Cardiac fibroblast (primary cell): ENCODE data around the gene KSR1.
A peak's percentile ranks its signal among the peaks of the same experiment; 100 is the strongest.

Experiments used
- DNase-seq, 2 donors: peaks; one replicate each; pipeline versions ENCODE4 v3.0.0 to v3.0.0-alpha.2; 2010; ENCODE audit warnings: low read depth in 2 of 2
- H3K4me3 ChIP-seq, 2 donors: replicated peaks in 1 of 2; 1 replicate in 1 of 2; 2 replicates in 1 of 2; pipeline ENCODE4 v1.5.1; 2011; ENCODE audit warnings: low read depth in 2 of 2, low read length in 2 of 2, mild to moderate bottlenecking in 2 of 2, moderate library complexity in 1 of 2
- CTCF ChIP-seq: IDR thresholded peaks from one replicate; pipeline ENCODE4 v1.5.1; 2011; ENCODE audit warnings: low read depth, mild to moderate bottlenecking, low read length, inconsistent platforms

KSR1 gene

GRCh38 chr17:27544350-27545131 is 88.3 kb downstream of the KSR1 start:
- TF ChIP-seq CTCF, result no peak
- peak in 1 of 2 donors; percentile 15 for DNase-seq
- no peak overlapping the region for H3K4me3 ChIP-seq

DNA sequence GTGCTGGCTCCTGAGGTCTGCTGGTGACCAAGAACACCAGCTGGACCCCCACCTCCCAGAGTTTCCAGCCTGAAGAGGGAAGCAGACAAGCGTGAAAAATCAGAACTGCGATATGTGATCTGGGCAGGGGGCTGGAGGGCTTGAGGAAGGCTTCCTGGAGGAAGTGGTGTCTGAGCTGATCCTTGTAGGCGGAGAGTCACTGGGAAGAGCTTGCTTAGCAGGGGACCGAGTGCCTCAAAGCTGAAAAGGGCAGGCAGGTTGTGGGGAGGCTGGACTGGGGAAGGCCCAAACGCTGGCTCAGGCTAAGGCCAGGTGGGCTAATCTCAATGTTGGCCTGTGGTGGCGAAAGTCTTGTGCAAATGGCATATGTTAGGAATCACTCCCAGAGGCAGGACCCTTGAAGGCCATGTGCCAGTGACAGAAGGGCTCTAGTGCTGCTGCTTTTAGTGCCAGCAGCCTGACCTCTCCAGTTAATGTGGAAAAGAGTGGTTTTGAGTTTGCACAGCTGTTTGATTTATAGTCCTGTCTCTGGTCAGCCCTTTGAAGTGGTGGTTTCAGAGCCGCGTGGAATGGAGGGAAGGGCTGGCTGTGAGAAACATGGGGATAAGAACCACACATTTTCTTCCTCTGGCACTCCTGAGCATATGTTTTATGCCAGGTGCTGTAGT is 89.4 kb downstream of the KSR1 start:
- no peak for TF ChIP-seq CTCF
- DNase-seq, result no peak

GRCh38 chr17:27546624-27547300 is 90.5 kb downstream of the KSR1 start:
- no peak overlapping the region for H3K4me3 ChIP-seq
- peak in 1 of 2 donors; percentile 43 for DNase-seq
- no peak for TF ChIP-seq CTCF

More for the DNA sequence above, 89.4 kb downstream of the KSR1 start:
- H3K4me3 ChIP-seq, result no peak overlapping the region

DNA sequence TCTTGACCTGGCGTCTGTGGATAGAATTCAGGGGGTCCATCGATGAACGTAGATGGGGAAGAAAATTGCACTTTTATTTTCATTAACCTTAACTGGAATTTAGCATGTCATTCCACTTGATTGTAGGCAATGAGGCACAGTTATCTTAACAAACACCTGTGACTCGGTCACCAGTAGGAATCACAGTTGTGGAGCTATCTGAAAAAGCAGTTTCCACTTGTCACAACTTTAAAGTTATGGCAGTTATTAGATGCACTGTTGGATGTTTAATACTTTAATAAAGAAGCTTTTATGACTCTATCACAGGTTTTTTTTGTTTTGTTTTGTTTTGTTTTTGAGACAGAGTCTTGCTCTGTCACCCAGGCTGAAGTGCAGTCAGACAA is 91.0 kb downstream of the KSR1 start:
- no peak for DNase-seq
- H3K4me3 ChIP-seq, result no peak overlapping the region
- TF ChIP-seq CTCF, result no peak

- no peak overlapping the region for H3K4me3 ChIP-seq
- DNase-seq, result no peak
- no peak for TF ChIP-seq CTCF
These were observed 92.1 kb downstream of the KSR1 start for GRCh38 chr17:27548369-27548768.

DNA sequence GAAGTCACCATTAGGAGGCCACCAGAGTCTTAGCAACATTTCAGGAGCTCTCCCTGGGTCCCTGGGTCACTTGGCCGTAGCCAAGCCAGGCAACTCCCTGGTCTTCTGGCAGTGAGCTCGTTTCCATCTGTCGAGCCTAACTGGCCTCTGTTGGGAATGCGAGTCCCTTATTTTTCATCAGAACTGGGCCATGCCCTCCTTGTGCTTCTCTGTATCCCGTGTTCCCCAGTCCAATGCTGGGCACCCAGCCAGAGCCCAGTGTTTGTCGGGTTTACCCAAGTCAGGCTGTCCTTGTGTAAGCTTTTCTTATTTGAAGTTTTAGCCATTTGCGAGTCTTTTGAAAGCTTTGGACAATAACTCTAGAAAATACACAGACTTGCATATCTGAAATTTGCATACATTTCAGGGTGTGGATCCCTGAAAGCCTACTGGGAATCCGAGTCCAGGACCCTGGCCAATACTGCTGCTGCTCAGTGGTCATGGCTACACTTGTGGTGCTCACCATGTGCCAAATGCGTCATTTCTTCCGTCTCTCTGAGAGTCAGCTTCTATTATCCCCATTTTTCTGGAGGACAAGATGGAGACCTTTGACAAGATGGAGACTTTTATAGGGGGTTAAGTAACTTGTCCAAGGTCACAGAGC is 93.1 kb downstream of the KSR1 start:
- DNase-seq, result peak in 1 of 2 donors; percentile 51
- no peak for TF ChIP-seq CTCF
- no peak overlapping the region for H3K4me3 ChIP-seq
